Lower lobe of right lung (tissue), 2 donors: ENCODE results near the gene MID1. TPM values are rescaled to one million over a fixed set of nuclear protein-coding genes. Genes with fewer than 3 reads are reported as not detected.

Source experiments
- ATAC-seq, 2 donors: fragments of 200-7000 bp; cut with Tn5 transposase; one replicate each; pipeline ENCODE4 v1.9.1; 2020 to 2022; ENCODE audit warnings: mild to moderate bottlenecking in 2 of 2, moderate library complexity in 2 of 2
- DNase-seq: peaks from one replicate; pipeline ENCODE4 v3.0.0-alpha.2; 2020
- H3K27ac ChIP-seq: fragments of 200-600 bp; one replicate; pipeline ENCODE4 v1.8.0; 2022
- H3K27me3 ChIP-seq: fragments of 200-600 bp; one replicate; pipeline ENCODE4 v1.8.0; 2022; ENCODE audit warnings: low read depth
- H3K36me3 ChIP-seq: fragments of 200-600 bp; one replicate; pipeline ENCODE4 v1.8.0; 2022; ENCODE audit warnings: mild to moderate bottlenecking
- H3K4me1 ChIP-seq: fragments of 200-600 bp; one replicate; pipeline ENCODE4 v1.8.0; 2022
- H3K4me3 ChIP-seq: fragments of 200-600 bp; one replicate; pipeline ENCODE4 v1.8.0; 2022; ENCODE audit warnings: mild to moderate bottlenecking
- H3K9me3 ChIP-seq: fragments of 200-600 bp; one replicate; pipeline ENCODE4 v1.8.0; 2022
- intact Hi-C: fragments of 100-400 bp; cut with DNase I; formaldehyde crosslinking; loops from one replicate; pipeline ENCODE4 v1.11.0; 2022
- total RNA-seq: library from RNA; stranded (reverse); fragmentation: NEBNext Ultra II Directional; extraction: Animal tissue kit (Norgen Biotek cat#: 25700); gene quantifications from one replicate; pipeline ENCODE4 v1.2.1, GENCODE V29; 2021
- TF ChIP-seq, protein P1 (sequence below): fragments of 200-600 bp; IDR thresholded peaks from one replicate; pipeline ENCODE4 v1.8.0; 2022; ENCODE audit warnings: antibody characterized with exemption, mild to moderate bottlenecking
- donor health status: DM: no; HTN: yes; CAD: no; lungs with severe emphysema.

MID1 gene
- total RNA-seq, 1 donor from 2014 or later, result 24.9 TPM

GRCh38 chrX:10554612-10555270 is 65.6 kb downstream of the MID1 start:
- no peak for ATAC-seq
- H3K36me3 ChIP-seq, result no peaks in the 10 kb centered on the region
- H3K4me1 ChIP-seq, result no peaks in the 10 kb centered on the region
- no peaks in the 10 kb centered on the region for H3K27me3 ChIP-seq
- no peak for DNase-seq
- TF ChIP-seq, protein P1, sequence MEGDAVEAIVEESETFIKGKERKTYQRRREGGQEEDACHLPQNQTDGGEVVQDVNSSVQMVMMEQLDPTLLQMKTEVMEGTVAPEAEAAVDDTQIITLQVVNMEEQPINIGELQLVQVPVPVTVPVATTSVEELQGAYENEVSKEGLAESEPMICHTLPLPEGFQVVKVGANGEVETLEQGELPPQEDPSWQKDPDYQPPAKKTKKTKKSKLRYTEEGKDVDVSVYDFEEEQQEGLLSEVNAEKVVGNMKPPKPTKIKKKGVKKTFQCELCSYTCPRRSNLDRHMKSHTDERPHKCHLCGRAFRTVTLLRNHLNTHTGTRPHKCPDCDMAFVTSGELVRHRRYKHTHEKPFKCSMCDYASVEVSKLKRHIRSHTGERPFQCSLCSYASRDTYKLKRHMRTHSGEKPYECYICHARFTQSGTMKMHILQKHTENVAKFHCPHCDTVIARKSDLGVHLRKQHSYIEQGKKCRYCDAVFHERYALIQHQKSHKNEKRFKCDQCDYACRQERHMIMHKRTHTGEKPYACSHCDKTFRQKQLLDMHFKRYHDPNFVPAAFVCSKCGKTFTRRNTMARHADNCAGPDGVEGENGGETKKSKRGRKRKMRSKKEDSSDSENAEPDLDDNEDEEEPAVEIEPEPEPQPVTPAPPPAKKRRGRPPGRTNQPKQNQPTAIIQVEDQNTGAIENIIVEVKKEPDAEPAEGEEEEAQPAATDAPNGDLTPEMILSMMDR, result no peak
- H3K27ac ChIP-seq, result peak overlapping the region; percentile 49
- intact Hi-C loops, result no loop called here
- H3K9me3 ChIP-seq, result no peaks in the 10 kb centered on the region
- H3K4me3 ChIP-seq, result no peak overlapping the region

GRCh38 chrX:10549280-10549679 is 71.1 kb downstream of the MID1 start:
- H3K4me3 ChIP-seq, result no peak overlapping the region
- TF ChIP-seq, protein P1, result no peak
- intact Hi-C loops, result no loop called here
- no peaks in the 10 kb centered on the region for H3K9me3 ChIP-seq
- no peak overlapping the region for H3K27ac ChIP-seq
- H3K4me1 ChIP-seq, result no peaks in the 10 kb centered on the region
- no peaks in the 10 kb centered on the region for H3K36me3 ChIP-seq
- DNase-seq (no peak), ATAC-seq (no peak)
- H3K27me3 ChIP-seq, result no peaks in the 10 kb centered on the region

DNA sequence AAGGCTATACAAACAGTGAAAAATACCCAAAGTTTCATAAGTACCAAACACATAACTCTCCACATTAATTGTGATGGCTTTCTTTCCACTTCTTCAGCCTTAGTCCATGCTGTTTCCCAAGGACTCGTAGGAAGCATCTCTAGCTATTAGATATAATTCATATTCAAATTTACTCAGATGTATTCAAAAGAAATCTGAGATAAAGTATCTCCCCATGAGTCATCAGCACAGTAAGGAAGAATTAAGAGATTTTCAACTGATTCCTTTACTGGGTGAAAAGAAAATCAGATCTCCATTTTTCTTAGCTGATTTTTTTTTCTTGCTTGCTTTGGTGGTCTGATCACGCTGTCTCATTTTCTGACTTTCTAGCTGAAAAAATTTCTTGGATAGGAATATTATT is 71.7 kb downstream of the MID1 start:
- H3K36me3 ChIP-seq, result no peaks in the 10 kb centered on the region
- intact Hi-C loops, result no loop called here
- no peak for DNase-seq

GRCh38 chrX:10545882-10546281 is 74.5 kb downstream of the MID1 start:
- Histone ChIP-seq H3K4me1 (no peaks in the 10 kb centered on the region), H3K27ac (no peak overlapping the region), H3K4me3 (no peak overlapping the region), H3K27me3 (no peaks in the 10 kb centered on the region), H3K36me3 (no peaks in the 10 kb centered on the region), H3K9me3 (no peaks in the 10 kb centered on the region)
- no peak for ATAC-seq
- TF ChIP-seq, protein P1, result no peak
- intact Hi-C loops, result no loop called here
- no peak for DNase-seq

More for the DNA sequence above, 71.7 kb downstream of the MID1 start:
- TF ChIP-seq, protein P1, result no peak
- Histone ChIP-seq H3K27ac (no peak overlapping the region), H3K9me3 (no peaks in the 10 kb centered on the region), H3K4me1 (no peaks in the 10 kb centered on the region), H3K27me3 (no peaks in the 10 kb centered on the region), H3K4me3 (no peak overlapping the region)
- ATAC-seq, result no peak

DNA sequence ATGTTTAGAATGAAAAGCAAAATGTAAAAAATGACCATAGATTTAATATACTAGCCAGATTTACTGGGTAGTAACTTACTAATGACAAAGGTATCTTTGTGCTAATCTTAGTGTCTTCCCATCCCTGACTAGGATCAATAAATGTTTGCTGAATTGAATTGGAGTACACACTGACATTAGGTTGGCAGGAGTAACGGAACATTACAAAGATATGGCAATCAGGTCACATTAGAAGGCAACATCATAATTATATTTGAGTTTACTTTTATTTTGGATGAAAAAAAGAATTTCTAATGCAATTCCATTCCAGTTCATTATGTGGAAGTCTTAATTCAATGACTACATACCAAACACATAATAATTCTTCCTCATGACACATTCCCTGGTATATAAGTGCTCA is 77.8 kb downstream of the MID1 start:
- Histone ChIP-seq H3K4me3 (no peak overlapping the region), H3K4me1 (no peaks in the 10 kb centered on the region), H3K27ac (no peak overlapping the region), H3K36me3 (no peaks in the 10 kb centered on the region), H3K9me3 (no peaks in the 10 kb centered on the region), H3K27me3 (no peaks in the 10 kb centered on the region)
- intact Hi-C loops, result no loop called here
- DNase-seq, result no peak
- TF ChIP-seq, protein P1, result no peak
- no peak for ATAC-seq
